Amniotic epithelial cell (primary cell): Measurements from ENCODE around the gene UBE2M.
"Not testable (repeated sequence)": the region's sequence is repeated elsewhere in the genome, so short reads cannot be mapped to it uniquely, and the experiment has no call there.

Experiments used
- DNase-seq: peaks from one replicate; pipeline ENCODE4 v3.0.0-alpha.2; 2010; ENCODE audit warnings: low read depth

UBE2M gene

DNA sequence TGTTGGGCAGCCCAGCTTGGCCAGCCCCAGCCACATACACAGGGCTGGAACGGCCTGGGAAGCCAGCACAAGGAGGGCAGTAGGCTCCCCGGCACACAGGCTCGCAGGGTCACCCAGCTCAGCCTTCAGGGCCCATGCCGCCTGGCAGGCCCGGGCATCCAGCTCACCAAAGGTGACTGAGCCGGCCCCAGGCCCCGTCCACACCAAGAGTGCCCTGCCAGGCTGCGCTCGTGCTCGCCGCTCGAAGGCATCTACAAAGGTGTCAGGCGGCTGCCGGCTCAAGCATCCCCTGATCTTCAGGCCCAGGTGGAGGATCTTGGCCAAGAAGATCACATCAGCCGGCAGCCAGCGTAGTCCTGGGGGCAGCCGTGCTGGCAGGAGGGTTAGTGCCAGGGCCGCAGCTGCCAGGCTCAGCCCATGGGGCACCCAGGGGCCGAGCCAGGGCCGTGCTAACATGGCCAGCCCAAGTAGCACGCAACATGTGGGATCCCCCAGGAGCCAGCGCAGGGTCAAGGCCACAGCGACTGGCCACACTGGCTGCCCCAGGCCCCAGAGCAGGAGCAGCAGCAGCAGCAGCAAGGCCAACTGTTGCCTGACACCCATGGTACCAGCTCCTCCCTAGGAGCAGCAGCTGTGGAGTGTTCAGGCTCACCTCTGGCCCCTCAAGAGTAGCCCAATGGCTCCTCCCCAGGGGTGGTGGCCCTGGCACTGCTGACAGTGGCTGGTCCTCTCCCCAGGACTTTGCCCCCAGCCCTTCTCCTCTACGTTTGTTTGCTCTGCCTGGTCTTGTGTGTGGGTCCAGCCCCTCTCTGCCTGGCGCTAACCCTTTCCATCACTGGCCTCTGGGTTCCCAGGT is 46.8 kb downstream of the UBE2M start, which contains the start of gene SLC27A5:
Gene SLC27A5, minus strand, starts transcription at position 640 of the 856 bp plus-strand sequence. Its CDS starts 37 bp downstream, at position 603.
- DNase-seq: no peak

DNA sequence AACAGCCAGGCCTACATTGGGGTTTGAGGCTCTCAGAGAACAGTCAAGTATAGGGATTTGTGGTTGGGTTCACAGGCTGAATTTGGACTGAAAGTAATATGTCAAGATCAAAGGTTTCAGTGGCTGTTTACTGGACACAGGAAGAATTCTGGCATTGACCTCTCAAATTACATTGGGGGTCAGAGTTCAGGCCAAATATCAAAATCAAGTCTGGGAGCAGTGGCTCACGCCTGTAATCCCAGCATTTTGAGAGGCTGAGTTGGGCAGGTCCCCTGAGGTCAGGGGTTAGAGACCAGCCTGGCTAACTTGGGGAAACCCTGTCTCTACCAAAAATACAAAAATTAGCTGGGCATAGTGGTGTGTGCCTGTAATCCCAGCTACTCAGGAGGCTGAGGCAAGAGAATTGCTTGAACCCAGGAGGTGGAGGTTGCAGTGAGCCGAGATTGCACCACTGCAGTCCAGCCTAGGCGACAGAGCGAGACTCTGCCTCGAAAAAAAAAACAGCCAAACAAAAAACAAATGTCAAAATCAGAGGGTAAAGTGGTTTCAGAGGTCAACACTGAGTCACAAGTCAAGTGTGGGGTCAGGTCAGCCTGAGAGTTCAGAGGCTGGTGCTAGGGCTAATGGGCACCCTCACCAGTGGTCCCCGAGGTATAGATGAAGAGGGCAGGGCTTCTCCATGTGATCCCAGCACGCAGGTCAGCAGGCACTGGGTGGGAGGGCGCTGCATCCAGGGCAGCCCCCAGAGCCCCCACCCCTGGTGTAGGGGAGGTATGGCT is 48.1 kb downstream of the UBE2M start:
- DNase-seq: no peak

DNA sequence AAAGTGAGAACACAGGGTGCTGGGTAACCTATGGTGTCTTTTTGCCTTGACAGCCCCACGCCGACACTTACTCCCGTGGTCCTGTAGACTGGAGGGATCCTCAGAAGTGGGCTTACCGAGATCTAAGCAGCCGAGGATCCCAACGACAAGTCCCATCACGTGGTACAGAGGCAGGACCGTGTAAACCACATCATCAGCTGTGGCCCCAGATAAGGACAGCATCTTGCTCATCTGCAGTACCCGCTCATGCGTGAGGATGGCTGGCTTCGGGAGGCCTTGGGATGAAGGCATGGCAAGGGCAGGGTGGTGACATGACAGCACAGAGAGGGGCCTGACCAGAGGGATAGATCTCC is 48.7 kb downstream of the UBE2M start:
- DNase-seq: no peak

DNA sequence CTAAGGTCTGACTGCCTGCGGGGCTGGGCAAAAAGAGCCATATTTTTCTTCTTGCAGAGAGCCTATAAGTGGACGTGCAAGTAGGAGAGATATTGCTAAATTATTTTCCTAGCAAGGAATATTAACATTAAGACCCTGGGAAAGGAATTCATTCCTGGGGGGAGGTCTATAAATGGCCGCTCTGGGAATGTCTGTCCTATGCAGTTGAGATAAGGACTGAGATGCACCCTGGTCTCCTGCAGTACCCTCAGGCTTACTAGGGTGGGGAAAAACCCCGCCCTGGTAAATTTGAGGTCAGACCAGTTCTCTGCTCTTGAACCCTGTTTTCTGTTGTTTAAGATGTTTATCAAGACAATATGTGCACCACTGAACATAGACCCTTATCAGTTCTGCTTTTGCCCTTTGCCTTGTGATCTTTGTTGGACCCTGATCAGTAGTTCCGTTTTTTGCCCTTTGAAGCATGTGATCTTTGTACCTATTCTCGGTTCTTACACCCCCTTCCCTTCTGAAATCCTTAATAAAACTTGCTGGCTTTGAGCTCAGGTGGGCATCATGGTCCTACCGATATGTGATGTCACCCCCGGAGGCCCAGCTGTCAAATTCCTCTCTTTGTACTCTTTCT is 50.7 kb downstream of the UBE2M start:
- DNase-seq: not testable (repeated sequence)
